Loucy (cell line): ENCODE results near the gene TIFAB.

Experiments
- H2AFZ ChIP-seq: fragments of 200-600 bp; sonication (generic); 2 replicates; pipeline ENCODE4 v1.6.0; 2016; ENCODE audit warnings: antibody characterized with exemption, mild to moderate bottlenecking, low read length, moderate library complexity
- H3F3A ChIP-seq: fragments of 200-600 bp; 2 replicates; pipeline ENCODE4 v1.6.0; 2016; ENCODE audit warnings: antibody characterized with exemption, low read depth, mild to moderate bottlenecking
- H3K27me3 ChIP-seq: fragments of 200-600 bp; sonication (generic); 2 replicates; pipeline ENCODE4 v1.6.1; 2014; ENCODE audit warnings: low read length, mild to moderate bottlenecking; ENCODE audit not compliant: insufficient read depth, poor library complexity, severe bottlenecking
- H3K36me3 ChIP-seq: fragments of 200-600 bp; sonication (generic); 2 replicates; pipeline ENCODE4 v1.6.1; 2016; ENCODE audit warnings: low read length; ENCODE audit not compliant: insufficient read depth
- H3K4me1 ChIP-seq: fragments of 200-600 bp; sonication (generic); 2 replicates; pipeline ENCODE4 v1.5.1; 2014; ENCODE audit warnings: low read length, mild to moderate bottlenecking; ENCODE audit not compliant: insufficient read depth, poor library complexity, severe bottlenecking
- H3K4me2 ChIP-seq: fragments of 200-600 bp; sonication (generic); 2 replicates; pipeline ENCODE4 v1.6.0; 2014; ENCODE audit warnings: antibody characterized with exemption, low read length, low read depth, mild to moderate bottlenecking; ENCODE audit not compliant: poor library complexity, severe bottlenecking
- H3K4me3 ChIP-seq: fragments of 200-600 bp; sonication (generic); 2 replicates; pipeline ENCODE4 v1.5.1; 2014; ENCODE audit warnings: low read length, mild to moderate bottlenecking, mixed read lengths; ENCODE audit not compliant: poor library complexity, severe bottlenecking
- H3K79me2 ChIP-seq: fragments of 200-600 bp; sonication (generic); 2 replicates; pipeline ENCODE4 v1.6.1; 2014; ENCODE audit warnings: low read length; ENCODE audit not compliant: insufficient read depth
- H3K9ac ChIP-seq: fragments of 200-600 bp; sonication (generic); 2 replicates; pipeline ENCODE4 v1.6.0; 2014; ENCODE audit warnings: mild to moderate bottlenecking, low read depth, low read length, moderate library complexity; ENCODE audit not compliant: poor library complexity, severe bottlenecking
- H3K9me2 ChIP-seq: fragments of 200-600 bp; sonication (generic); replicated peaks from 2 replicates; pipeline ENCODE4 v1.6.1; 2016; ENCODE audit warnings: low read depth, low read length, mixed read lengths
- H3K9me3 ChIP-seq: fragments of 200-600 bp; sonication (generic); 2 replicates; pipeline ENCODE4 v1.6.1; 2014; ENCODE audit warnings: mild to moderate bottlenecking, antibody characterized with exemption, low read length, low read depth; ENCODE audit not compliant: insufficient read depth
- H4K20me1 ChIP-seq: fragments of 200-600 bp; sonication (generic); 2 replicates; pipeline ENCODE4 v1.6.0; 2014; ENCODE audit warnings: antibody characterized with exemption, low read length, mild to moderate bottlenecking; ENCODE audit not compliant: insufficient read depth, poor library complexity, severe bottlenecking
- EZH2phosphoT487 ChIP-seq: fragments of 200-600 bp; IDR thresholded peaks from 2 replicates; pipeline ENCODE4 v1.6.1; 2018; ENCODE audit warnings: antibody characterized with exemption, mild to moderate bottlenecking, moderate library complexity, borderline replicate concordance
- TF ChIP-seq, protein P1 (sequence below): fragments of 200-600 bp; sonication (generic); conservative IDR thresholded peaks from 2 replicates; pipeline ENCODE4 v1.5.1; 2014; ENCODE audit warnings: mild to moderate bottlenecking, antibody characterized with exemption, low read length

Gene TIFAB

GRCh38 chr5:135477613-135478066 lies 25.5 kb upstream of the TIFAB start:
- Histone ChIP-seq H3K4me2 (no peak overlapping the region), H3K9ac (no peak overlapping the region), H3K4me1 (no peaks in the 10 kb centered on the region), H3K4me3 (no peak overlapping the region), H3K79me2 (no peaks in the 10 kb centered on the region), H3K27me3 (no peaks in the 10 kb centered on the region), H4K20me1 (no peaks in the 10 kb centered on the region), H3K9me2 (no peaks in the 10 kb centered on the region), H3F3A (no peaks in the 10 kb centered on the region), H3K36me3 (no peaks in the 10 kb centered on the region), H3K9me3 (no peaks in the 10 kb centered on the region), H2AFZ (no peak overlapping the region)
- TF ChIP-seq EZH2phosphoT487 = no peak
- TF ChIP-seq, protein P1, sequence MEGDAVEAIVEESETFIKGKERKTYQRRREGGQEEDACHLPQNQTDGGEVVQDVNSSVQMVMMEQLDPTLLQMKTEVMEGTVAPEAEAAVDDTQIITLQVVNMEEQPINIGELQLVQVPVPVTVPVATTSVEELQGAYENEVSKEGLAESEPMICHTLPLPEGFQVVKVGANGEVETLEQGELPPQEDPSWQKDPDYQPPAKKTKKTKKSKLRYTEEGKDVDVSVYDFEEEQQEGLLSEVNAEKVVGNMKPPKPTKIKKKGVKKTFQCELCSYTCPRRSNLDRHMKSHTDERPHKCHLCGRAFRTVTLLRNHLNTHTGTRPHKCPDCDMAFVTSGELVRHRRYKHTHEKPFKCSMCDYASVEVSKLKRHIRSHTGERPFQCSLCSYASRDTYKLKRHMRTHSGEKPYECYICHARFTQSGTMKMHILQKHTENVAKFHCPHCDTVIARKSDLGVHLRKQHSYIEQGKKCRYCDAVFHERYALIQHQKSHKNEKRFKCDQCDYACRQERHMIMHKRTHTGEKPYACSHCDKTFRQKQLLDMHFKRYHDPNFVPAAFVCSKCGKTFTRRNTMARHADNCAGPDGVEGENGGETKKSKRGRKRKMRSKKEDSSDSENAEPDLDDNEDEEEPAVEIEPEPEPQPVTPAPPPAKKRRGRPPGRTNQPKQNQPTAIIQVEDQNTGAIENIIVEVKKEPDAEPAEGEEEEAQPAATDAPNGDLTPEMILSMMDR = no peak

DNA sequence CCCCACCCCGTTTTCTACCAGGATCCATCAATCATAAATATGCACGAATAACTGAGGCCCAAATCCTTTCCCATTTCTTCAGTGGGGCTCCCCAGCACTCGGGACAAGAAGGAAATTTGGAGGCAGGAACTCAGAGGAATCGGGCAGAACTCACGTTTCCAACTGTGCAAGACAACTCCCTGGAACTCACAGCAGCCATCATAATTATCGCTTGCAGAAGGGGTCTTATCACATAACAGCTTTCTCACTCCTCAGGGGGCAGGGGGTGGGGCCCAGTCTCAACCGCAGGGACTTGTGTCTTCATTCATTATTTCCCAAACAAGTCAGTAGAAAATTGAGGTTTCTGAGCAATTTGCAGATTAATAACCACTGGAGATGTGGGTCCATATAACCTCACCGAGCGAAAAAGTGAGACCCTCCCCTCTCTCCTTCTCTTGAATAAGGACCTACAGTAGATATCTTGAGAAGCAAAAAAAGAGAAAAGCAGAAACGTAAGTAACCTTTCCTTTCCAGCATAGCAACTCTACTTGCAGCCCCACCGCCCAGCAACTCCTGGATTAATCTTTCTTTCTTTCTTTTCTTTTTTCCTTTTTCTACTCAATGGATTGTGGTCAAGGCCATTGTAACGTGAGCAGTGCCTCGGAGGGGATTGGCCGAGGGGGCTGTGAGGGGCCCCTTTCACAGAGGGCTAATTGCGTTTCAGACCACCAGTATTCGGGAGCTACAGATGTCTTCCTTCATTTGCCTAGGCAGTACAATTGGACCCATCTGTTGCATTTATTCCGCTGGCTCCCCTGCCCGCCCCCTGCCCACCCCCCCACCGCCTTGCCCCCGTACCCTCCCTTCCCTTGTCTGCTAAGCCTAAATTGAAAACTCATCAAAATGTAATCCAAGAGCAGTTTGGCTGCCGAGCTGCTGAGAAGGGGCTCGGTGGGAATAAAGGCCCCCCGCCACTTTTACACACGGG lies 24.7 kb upstream of the TIFAB start:
- H3F3A ChIP-seq = no peaks in the 10 kb centered on the region
- no peaks in the 10 kb centered on the region for H3K9me2 ChIP-seq
- H3K4me2 ChIP-seq = no peak overlapping the region
- H3K4me1 ChIP-seq = no peaks in the 10 kb centered on the region
- no peaks in the 10 kb centered on the region for H3K36me3 ChIP-seq
- H3K79me2 ChIP-seq = no peaks in the 10 kb centered on the region
- no peaks in the 10 kb centered on the region for H3K9me3 ChIP-seq
- no peak overlapping the region for H3K4me3 ChIP-seq
- H3K9ac ChIP-seq = no peak overlapping the region
- H4K20me1 ChIP-seq = no peaks in the 10 kb centered on the region
- H2AFZ ChIP-seq = no peak overlapping the region
- TF ChIP-seq, protein P1 = no peak
- TF ChIP-seq EZH2phosphoT487 = no peak
- H3K27me3 ChIP-seq = no peaks in the 10 kb centered on the region

GRCh38 chr5:135473956-135474670 lies 22.0 kb upstream of the TIFAB start:
- Histone ChIP-seq H3K9me3 (no peaks in the 10 kb centered on the region), H3K79me2 (no peaks in the 10 kb centered on the region), H3K27me3 (no peaks in the 10 kb centered on the region), H3K4me3 (no peak overlapping the region), H3F3A (no peaks in the 10 kb centered on the region), H3K4me2 (no peak overlapping the region), H3K9ac (no peak overlapping the region), H4K20me1 (no peaks in the 10 kb centered on the region), H3K36me3 (no peaks in the 10 kb centered on the region), H2AFZ (no peak overlapping the region), H3K9me2 (no peaks in the 10 kb centered on the region), H3K4me1 (no peaks in the 10 kb centered on the region)
- TF ChIP-seq, protein P1 = no peak
- no peak for TF ChIP-seq EZH2phosphoT487
